ENCODE data around the gene PDE5A.

GRCh38 chr4:119540249-119540648, 88.4 kb downstream of the PDE5A start:
- TF ChIP-seq SIN3A (IDR thresholded peaks at IDR 0.05; ENCODE audit: borderline replicate concordance, insufficient read depth, low read length) (no peak), REST (IDR thresholded peaks at IDR 0.05; ENCODE audit: insufficient read depth in 1 of 2, low read depth in 2 of 2, low read length in 2 of 2) (no peak), TAF1 (IDR thresholded peaks at IDR 0.05; ENCODE audit: borderline replicate concordance, insufficient read depth, low read length) (no peak)

All from PFSK-1 (cell line).